ENCODE results near the gene ZNF225.
"Not testable (repeated sequence)": the region's sequence is repeated elsewhere in the genome, so short reads cannot be mapped to it uniquely, and the experiment has no call there.

The ZNF225 gene

DNA sequence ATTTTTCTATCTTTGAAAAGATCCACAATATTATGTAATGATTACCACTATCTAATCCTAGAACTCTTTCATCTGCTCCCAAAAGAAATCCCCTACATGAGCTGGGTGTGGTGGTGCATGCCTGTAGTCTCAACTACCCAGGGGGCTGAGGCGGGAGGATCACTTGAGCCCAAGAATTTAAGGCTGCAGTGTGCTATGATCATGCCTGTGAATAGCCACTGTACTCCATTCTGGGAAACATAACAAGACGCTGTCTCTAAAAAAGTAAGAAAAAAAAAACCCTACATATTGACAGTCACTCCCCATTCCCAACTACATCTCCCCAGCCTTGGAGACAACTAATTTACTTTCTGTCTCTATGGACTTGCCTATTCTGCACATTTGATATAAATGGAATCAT, 50.6 kb downstream of the ZNF225 start:
- DNase-seq (ENCODE audit: low read depth), result no peak

DNA sequence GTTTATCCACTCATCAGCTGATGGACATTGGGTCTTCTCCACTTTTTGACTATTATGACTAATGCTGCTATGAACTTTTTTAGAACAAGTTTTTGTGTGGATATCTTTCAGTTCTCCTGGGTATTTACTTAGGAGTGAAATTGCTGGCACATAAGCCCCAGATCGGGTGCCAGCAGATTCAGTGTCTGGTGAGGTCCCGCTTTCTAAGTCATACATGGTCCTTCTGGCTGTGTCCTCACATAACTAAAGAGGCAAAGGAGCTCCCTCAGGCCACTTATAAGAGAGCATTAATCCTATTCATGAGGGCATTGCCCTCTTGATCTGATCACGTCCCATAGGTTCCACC, 51.1 kb downstream of the ZNF225 start:
- no peak for DNase-seq (ENCODE audit: low read depth)

DNA sequence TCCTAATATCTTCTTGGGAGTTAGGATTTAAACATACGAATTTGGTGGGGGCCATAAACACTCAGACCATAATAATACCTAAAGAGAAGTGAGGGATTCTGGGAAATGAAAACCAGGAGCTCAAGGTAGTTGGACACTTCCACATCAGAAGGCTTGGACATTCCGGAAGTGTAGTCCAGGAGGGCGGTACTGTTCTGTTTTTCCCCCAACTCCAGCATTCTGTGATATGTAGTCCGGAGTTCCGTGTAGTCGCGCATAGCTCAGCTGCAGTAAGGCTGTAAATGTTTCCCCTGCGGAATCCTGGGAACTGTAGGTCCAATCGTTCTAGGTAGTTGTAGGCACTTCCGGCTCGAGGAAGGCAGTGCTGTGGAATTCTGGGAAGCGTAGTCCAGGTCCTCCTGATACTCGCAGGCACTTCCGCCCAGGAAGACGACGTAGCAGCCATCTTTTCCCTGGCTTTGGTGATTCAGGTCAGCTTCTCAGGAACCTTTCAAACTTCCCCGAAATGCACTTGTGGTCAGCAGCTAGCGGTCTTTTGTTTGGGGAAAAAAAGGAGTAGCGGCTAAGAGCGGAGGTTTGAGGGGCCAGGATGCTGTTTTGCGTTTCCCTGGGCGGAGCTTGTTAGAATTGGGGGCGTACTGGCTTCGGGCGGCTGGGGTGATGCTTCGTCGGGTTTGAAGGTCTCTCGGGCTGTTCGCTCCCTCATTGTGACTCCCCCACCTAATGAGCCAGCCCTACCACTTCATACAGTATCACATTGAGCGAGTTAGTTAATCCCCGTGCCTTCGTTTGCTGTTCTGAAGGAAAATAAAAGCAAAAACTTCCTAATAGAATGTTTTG, 51.7 kb downstream of the ZNF225 start, which contains the start of gene ZNF226:
TSS of gene ZNF226 (plus strand) at position 428 of the 840 bp plus-strand sequence. CDS start 4,981 bp downstream, outside the sequence.
- peak; percentile 63 for DNase-seq (ENCODE audit: low read depth)

DNA sequence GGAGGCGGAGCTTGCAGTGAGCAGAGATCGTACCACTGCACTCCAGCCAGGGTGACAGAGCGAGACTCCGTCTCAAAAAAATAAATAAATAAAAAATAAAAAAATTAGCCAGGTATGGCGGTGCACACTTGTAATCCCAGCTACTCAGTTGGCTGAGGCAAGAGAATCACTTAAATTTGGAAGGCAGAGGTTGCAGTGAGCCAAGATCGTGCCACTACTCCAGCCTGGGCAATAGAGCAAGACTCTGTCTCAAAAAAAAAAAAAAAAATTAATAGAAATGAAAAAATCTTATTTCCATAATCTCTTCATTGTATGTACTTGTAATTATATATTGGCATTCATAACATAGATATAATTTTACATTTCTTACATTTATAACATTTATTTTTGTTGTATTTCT, 57.5 kb downstream of the ZNF225 start:
- DNase-seq (ENCODE audit: low read depth), result not testable (repeated sequence)

DNA sequence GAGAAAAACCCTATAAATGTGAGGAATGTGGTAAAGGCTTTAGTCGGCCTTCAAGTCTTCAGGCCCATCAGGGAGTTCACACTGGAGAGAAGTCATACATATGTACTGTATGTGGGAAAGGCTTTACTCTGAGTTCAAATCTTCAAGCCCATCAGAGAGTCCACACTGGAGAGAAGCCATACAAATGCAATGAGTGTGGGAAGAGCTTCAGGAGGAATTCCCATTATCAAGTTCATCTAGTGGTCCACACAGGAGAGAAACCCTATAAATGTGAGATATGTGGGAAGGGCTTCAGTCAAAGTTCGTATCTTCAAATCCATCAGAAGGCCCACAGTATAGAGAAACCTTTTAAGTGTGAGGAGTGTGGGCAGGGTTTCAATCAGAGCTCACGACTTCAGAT, 63.4 kb downstream of the ZNF225 start:
- DNase-seq (ENCODE audit: low read depth), result no peak

DNA sequence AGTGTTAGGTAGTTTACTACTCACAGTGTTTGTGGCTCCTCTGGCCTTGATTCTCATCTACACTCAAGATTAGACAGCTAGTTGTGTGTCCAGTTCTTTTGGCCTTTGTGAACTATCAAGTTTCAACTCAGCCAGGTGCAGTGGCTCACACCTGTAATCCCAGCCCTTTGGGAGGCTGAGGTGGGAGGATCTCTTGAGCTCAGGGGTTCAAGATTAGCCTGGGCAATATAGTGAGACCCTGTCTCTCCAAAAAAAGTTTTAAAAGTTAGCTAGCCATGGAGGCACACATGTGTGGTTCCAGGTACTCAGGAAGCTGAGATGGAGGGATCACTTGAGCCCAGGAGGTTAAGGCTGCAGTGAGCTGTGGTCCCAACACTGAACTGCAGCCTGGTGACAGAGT, 67.8 kb downstream of the ZNF225 start:
- DNase-seq (ENCODE audit: low read depth), result no peak

DNA sequence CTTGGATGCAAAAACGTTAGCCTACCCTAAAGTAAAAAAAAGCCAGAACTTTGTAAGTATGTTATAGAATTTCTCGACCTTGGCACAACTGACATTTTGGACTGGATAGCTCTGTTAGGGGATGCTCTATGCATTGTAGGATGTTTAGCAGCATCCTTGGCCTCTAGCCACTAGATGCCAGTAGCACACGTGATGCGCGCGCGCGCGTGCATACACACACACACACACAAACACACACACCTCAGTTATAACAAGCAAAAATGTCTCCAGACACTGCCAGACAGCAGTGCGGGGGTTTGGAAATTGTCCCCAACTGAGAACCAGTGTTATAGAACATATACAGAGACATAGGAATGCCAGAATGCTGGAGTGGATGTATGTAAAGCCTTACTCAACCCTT, 68.9 kb downstream of the ZNF225 start:
- no peak for DNase-seq (ENCODE audit: low read depth)
